PC-3 (cell line): Measurements from ENCODE around the gene OR1K1. TPM values are rescaled to one million over a fixed set of nuclear protein-coding genes. Genes with fewer than 3 reads are reported as not detected.

Experiments used
- ATAC-seq: fragments of 200-7000 bp; cut with Tn5 transposase; 2 replicates; pipeline ENCODE4 v1.9.1; 2020; ENCODE audit warnings: mild to moderate bottlenecking, moderate library complexity
- BruUV-seq: library from RNA; stranded (reverse); fragments of 400-500 nt; replicated peaks from 2 replicates; lab custom pipeline; 2021; lab: Mats Ljungman, UMichigan
- CTCF ChIA-PET: fragments of 300-600 bp; sonication (Branson Sonifier 250); formaldehyde crosslinking; loops from one replicate; lab custom pipeline; 2022; ENCODE audit warnings: antibody characterized with exemption; lab: Charles Lee
- POLR2A ChIA-PET: fragments of 300-600 bp; sonication (Branson Sonifier 250); formaldehyde crosslinking; loops from one replicate; lab custom pipeline; 2022; ENCODE audit warnings: antibody characterized with exemption; ENCODE audit not compliant: unreplicated experiment; lab: Charles Lee
- DNase-seq: peaks from one replicate; pipeline ENCODE4 v3.0.0-alpha.2; 2015
- H2AFZ ChIP-seq: fragments of 300-600 bp; sonication (generic); 2 replicates; pipeline ENCODE4 v1.6.0; 2016; ENCODE audit warnings: antibody characterized with exemption, low read length
- H3F3A ChIP-seq: fragments of 300-600 bp; sonication (generic); one replicate; pipeline ENCODE4 v1.6.0; 2017; ENCODE audit warnings: antibody characterized with exemption, low read length, control low read depth, mild to moderate bottlenecking; ENCODE audit not compliant: unreplicated experiment
- H3K27ac ChIP-seq: fragments of 300-600 bp; sonication (generic); 2 replicates; pipeline ENCODE4 v1.5.1; 2016; ENCODE audit warnings: mild to moderate bottlenecking, low read length
- H3K27me3 ChIP-seq: fragments of 300-600 bp; sonication (generic); 2 replicates; pipeline ENCODE4 v1.6.1; 2016; ENCODE audit warnings: low read length, mixed read lengths
- H3K36me3 ChIP-seq: fragments of 300-600 bp; sonication (generic); 2 replicates; pipeline ENCODE4 v1.6.1; 2016; ENCODE audit warnings: low read depth, mixed run types, low read length, mixed read lengths
- H3K4me1 ChIP-seq: fragments of 300-600 bp; sonication (generic); 2 replicates; pipeline ENCODE4 v1.5.1; 2016; ENCODE audit warnings: low read length; ENCODE audit not compliant: insufficient read depth
- H3K4me2 ChIP-seq: fragments of 300-600 bp; sonication (generic); 2 replicates; pipeline ENCODE4 v1.6.0; 2016; ENCODE audit warnings: low read length
- H3K4me3 ChIP-seq: fragments of 300-600 bp; sonication (generic); 2 replicates; pipeline ENCODE4 v1.5.1; 2016; ENCODE audit warnings: mild to moderate bottlenecking, low read length, mixed read lengths
- H3K79me2 ChIP-seq: fragments of 300-600 bp; sonication (generic); 2 replicates; pipeline ENCODE4 v1.6.1; 2017; ENCODE audit warnings: low read length, mixed read lengths
- H3K9ac ChIP-seq: fragments of 300-600 bp; sonication (generic); 2 replicates; pipeline ENCODE4 v1.6.0; 2016; ENCODE audit warnings: mild to moderate bottlenecking, low read length
- H3K9me2 ChIP-seq: fragments of 300-600 bp; sonication (generic); replicated peaks from 2 replicates; pipeline ENCODE4 v1.6.1; 2016; ENCODE audit warnings: mixed run types, low read length, mixed read lengths
- H3K9me3 ChIP-seq: fragments of 300-600 bp; sonication (generic); 2 replicates; pipeline ENCODE4 v1.6.1; 2016; ENCODE audit warnings: low read length, mixed read lengths
- H4K20me1 ChIP-seq: fragments of 300-600 bp; sonication (generic); 2 replicates; pipeline ENCODE4 v1.6.1; 2016; ENCODE audit warnings: low read length, mixed read lengths
- CTCF ChIP-seq: fragments of 300-600 bp; sonication (generic); conservative IDR thresholded peaks from 2 replicates; pipeline ENCODE4 v1.5.1; 2017; ENCODE audit warnings: antibody characterized with exemption, low read depth, mild to moderate bottlenecking, low read length
- EZH2 ChIP-seq: fragments of 300-600 bp; sonication (generic); IDR thresholded peaks from one replicate; pipeline ENCODE4 v1.6.1; 2017; ENCODE audit warnings: antibody characterized with exemption, mild to moderate bottlenecking, low read length; ENCODE audit not compliant: unreplicated experiment
- EZH2phosphoT487 ChIP-seq: fragments of 300-600 bp; sonication (generic); IDR thresholded peaks from 2 replicates; pipeline ENCODE4 v1.6.1; 2018; ENCODE audit warnings: mild to moderate bottlenecking, antibody characterized with exemption, low read length, borderline replicate concordance
- intact Hi-C: fragments of 100-400 bp; cut with micrococcal nuclease; formaldehyde crosslinking; loops from 2 replicates; pipeline ENCODE4 v1.9.0; 2023
- total RNA-seq: library from RNA; depleted of rRNA; stranded (reverse); fragments of >200 nt; gene quantifications from 2 replicates; pipeline ENCODE4 v1.2.3, GENCODE V29; 2014

The OR1K1 gene
- total RNA-seq, 1 experiment from 2014 or later, result not detected

- peak; percentile 25 for DNase-seq
- H2AFZ ChIP-seq, result no peak overlapping the region
- no peaks in the 10 kb centered on the region for H3K9me3 ChIP-seq
- no peaks in the 10 kb centered on the region for H3K79me2 ChIP-seq
- TF ChIP-seq EZH2phosphoT487 (no peak), CTCF (no peak), EZH2 (no peak)
- peaks cover 12% of the 10 kb centered on the region; the same call in 1 of the 2 replicates for H3K4me1 ChIP-seq
- H3F3A ChIP-seq, result no peaks in the 10 kb centered on the region
- H3K36me3 ChIP-seq, result no peaks in the 10 kb centered on the region
- no peak for ATAC-seq
- BruUV-seq, result no TSS peak
- H3K9ac ChIP-seq, result no peak overlapping the region
- ChIA-PET CTCF (no interaction called here), POLR2A (no interaction called here)
- no peak overlapping the region for H3K27ac ChIP-seq
- no peaks in the 10 kb centered on the region for H4K20me1 ChIP-seq
- no peaks in the 10 kb centered on the region for H3K27me3 ChIP-seq
- intact Hi-C loops, result no loop called here
- no peak overlapping the region for H3K4me3 ChIP-seq
- H3K9me2 ChIP-seq, result no peaks in the 10 kb centered on the region
- H3K4me2 ChIP-seq, result no peak overlapping the region
These were observed 19.9 kb upstream of the OR1K1 start for GRCh38 chr9:122780026-122780425.

DNA sequence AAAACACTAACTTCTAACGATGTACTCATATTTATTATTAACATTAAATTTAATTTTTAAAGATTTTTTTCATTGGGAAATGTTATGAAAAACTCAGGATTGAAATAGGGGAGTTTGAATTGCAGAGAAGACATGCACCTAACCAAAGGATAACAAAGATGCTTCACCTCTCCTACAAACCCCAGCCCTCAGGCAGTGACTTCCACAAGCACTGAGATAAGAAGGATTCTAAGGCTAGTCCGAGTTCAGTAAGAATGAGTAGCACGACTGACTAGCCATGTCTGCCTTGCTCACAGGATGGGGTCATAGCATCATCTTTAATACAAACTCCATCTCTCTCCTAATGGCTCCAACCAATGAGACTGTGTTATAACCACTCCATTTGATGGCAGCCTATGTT is 18.3 kb upstream of the OR1K1 start:
- H3K27me3 ChIP-seq, result no peaks in the 10 kb centered on the region
- intact Hi-C loops, result no loop called here
- no peaks in the 10 kb centered on the region for H3K9me2 ChIP-seq
- BruUV-seq, result no TSS peak
- no peak overlapping the region for H3K4me3 ChIP-seq
- H3K4me2 ChIP-seq, result no peak overlapping the region
- H3F3A ChIP-seq, result no peaks in the 10 kb centered on the region
- H3K9ac ChIP-seq, result no peak overlapping the region
- DNase-seq (no peak), ATAC-seq (no peak)
- CTCF ChIA-PET, result no interaction called here
- H3K27ac ChIP-seq, result no peak overlapping the region
- H3K9me3 ChIP-seq, result no peaks in the 10 kb centered on the region
- no peak overlapping the region for H2AFZ ChIP-seq
- no peaks in the 10 kb centered on the region for H4K20me1 ChIP-seq
- H3K36me3 ChIP-seq, result no peaks in the 10 kb centered on the region
- TF ChIP-seq EZH2 (no peak), EZH2phosphoT487 (no peak), CTCF (no peak)
- peaks cover 12% of the 10 kb centered on the region; the same call in 1 of the 2 replicates for H3K4me1 ChIP-seq
- H3K79me2 ChIP-seq, result no peaks in the 10 kb centered on the region
- POLR2A ChIA-PET, result no interaction called here

DNA sequence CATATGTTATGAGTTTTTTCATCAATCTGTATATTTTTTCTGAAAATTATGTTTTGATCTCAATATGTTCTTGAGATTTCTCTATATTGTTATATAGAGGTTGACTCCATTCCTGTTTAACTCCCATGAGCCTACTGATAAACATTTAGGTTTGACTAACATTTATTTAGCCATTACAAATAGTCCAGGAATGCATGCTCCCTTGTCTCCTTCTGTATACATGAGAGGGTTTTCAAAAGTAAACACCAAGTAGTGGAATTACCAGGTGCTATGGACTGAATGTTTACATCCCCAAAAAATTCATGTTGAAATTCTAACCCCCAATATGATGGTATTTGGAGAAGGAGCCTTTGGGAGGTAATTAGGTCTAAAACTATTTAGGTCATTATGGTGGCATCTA is 14.7 kb upstream of the OR1K1 start:
- Histone ChIP-seq H3K4me3 (no peak overlapping the region), H3K9ac (no peak overlapping the region), H4K20me1 (no peaks in the 10 kb centered on the region), H3K27me3 (no peaks in the 10 kb centered on the region), H3K4me1 (no peaks in the 10 kb centered on the region; the same call in 1 of the 2 replicates), H3K27ac (no peak overlapping the region), H2AFZ (no peak overlapping the region), H3F3A (no peaks in the 10 kb centered on the region), H3K79me2 (no peaks in the 10 kb centered on the region), H3K36me3 (no peaks in the 10 kb centered on the region), H3K4me2 (no peak overlapping the region), H3K9me2 (no peaks in the 10 kb centered on the region), H3K9me3 (no peaks in the 10 kb centered on the region)
- ATAC-seq, result peak; percentile 43; the same call in 1 of the 2 replicates
- intact Hi-C loops, result no loop called here
- BruUV-seq, result no TSS peak
- CTCF ChIA-PET, result no interaction called here
- TF ChIP-seq CTCF (no peak), EZH2phosphoT487 (no peak), EZH2 (no peak)
- POLR2A ChIA-PET, result no interaction called here
- DNase-seq, result peak; percentile 32
